ENCODE measurements around the gene LRIT2.
A peak's percentile ranks its signal among the peaks of the same experiment; 100 is the strongest.

Gene LRIT2

DNA sequence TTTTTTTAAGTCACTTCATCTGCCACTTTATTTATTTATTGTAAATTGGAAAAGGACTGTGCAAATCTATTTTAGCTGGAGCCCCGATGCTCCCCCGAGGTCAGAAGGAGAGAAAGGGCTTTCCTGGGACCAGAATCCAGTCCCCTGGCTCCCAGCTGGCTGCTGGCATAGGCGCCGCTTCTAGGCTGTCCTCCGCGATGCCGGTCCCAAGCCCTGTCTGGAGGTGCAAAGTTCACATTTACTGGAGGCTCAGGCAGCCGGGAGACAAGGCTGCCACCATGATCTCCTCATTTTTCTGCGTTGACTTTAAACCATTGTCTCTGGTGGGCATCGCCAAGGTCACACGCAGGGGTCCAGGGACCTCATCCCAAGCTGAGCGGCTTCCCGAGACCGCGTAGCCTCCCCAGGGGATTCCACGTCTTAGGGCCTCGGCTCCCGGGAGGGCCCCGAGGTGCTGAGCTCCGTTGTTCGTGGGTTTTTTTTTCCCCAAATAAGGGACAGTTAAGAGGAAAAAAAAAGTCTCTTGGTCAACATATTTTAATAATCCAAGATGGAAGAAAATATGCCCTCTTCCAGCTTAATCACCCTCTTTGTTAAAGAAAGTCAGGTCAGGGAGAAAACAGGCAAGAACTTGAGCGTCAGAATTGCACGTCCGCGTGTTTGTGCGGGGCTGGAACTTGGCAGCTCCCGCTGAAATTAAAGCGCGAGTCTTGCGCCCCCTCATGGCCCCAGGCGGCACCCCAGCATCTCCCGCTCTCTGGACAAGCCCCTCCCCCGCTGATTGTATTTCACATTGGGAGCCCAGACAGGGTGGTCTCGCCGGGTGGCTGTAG, 31.4 kb upstream of the LRIT2 start:
- TF ChIP-seq ZFX (IDR thresholded peaks at IDR 0.05; ENCODE audit: borderline replicate concordance) (no peak), CTCF (IDR thresholded peaks at IDR 0.05) (peak; percentile 66)

DNA sequence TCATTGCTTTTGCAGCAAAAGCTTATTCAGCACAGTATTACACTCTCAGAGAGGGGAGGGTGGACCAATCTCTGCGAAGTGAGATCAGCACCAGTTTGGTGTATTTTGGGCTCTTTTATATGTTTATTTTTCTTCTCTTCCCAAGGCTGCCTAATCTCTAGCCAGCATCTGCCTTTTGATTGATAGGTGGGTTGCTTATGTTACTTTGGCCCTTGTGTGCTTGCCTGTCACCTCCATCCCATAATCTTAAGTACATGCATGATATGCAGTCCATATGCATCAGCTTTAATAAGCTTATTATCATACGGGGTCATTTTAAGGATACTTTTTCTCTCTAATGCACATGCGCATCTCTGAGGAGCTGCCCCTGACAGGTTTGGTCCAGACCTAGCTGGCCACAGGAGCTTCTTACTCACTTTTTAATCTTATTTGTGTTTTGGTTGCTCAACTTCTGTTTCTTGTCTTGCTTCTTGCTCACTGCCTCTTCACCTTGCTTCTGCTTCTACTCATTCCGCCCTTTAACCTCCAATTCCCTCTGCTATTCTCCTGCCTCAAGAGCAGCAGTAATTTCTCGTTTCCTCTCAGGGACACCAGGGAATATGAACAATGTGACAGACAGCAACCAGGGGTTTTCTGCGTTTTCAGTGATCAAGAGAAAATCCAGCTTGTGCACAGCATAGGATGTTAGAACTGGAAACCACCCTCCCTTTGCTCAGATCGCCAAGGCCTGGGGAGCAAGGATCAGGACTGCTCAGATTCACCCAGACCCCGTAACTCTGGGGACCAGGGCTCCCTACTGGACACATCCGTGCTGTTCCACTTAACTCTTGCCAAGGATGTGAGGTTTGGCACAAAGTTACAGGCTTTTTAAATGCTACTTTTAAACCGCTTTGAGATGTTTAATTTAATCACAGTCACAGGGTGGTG, 29.5 kb upstream of the LRIT2 start:
- H3K27ac ChIP-seq: no peak overlapping the region
- TF ChIP-seq CTCF (IDR thresholded peaks at IDR 0.05) (no peak), ZFX (IDR thresholded peaks at IDR 0.05; ENCODE audit: borderline replicate concordance) (no peak)

More for the DNA sequence above, 31.4 kb upstream of the LRIT2 start:
- H3K27ac ChIP-seq: no peak overlapping the region

GRCh38 chr10:84248794-84249193, 23.4 kb upstream of the LRIT2 start:
- no peak overlapping the region for H3K27ac ChIP-seq
- TF ChIP-seq CTCF (IDR thresholded peaks at IDR 0.05) (0 out of 2 replicates have a peak, but pooled peaks have one; percentile 4), ZFX (IDR thresholded peaks at IDR 0.05; ENCODE audit: borderline replicate concordance) (no peak)

GRCh38 chr10:84247496-84247895, 22.2 kb upstream of the LRIT2 start:
- no peak overlapping the region for H3K27ac ChIP-seq
- no peak for TF ChIP-seq ZFX (IDR thresholded peaks at IDR 0.05; ENCODE audit: borderline replicate concordance)
- TF ChIP-seq CTCF (IDR thresholded peaks at IDR 0.05): no peak

GRCh38 chr10:84244651-84245270, 19.4 kb upstream of the LRIT2 start, which contains the start of gene RGR:
Gene RGR (plus strand): TSS chr10:84245053. CDS start chr10:84245091, 38 bp downstream.
- TF ChIP-seq ZFX (IDR thresholded peaks at IDR 0.05; ENCODE audit: borderline replicate concordance) (no peak), CTCF (IDR thresholded peaks at IDR 0.05) (no peak)
- no peak within 1 kb of the TSS for H3K27ac ChIP-seq

DNA sequence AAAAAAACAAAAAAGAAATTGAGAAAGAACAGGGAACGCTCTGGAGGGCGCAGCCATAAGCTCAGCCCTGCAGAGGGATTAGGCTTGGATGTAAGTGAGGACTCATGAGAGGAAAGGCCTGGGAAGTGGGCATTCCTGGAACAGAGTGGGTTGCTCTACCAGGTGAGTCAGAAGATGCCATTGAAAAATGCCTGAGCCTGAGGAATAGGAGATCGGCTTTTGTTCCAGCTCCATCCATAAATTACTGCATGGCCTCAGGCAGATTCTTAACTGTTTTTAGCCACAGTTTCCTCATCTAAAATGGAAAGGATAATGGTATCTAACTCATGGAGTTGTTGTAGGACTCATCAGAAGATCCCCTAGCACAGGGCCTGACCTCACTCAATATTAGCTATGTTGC, 18.4 kb upstream of the LRIT2 start:
- no peak overlapping the region for H3K27ac ChIP-seq
- no peak for TF ChIP-seq ZFX (IDR thresholded peaks at IDR 0.05; ENCODE audit: borderline replicate concordance)
- TF ChIP-seq CTCF (IDR thresholded peaks at IDR 0.05): no peak
